ENCODE measurements around the gene CYP2W1. TPM values are rescaled to one million over a fixed set of nuclear protein-coding genes. Genes with fewer than 3 reads are reported as not detected.

CYP2W1 gene
- polyA plus RNA-seq, 1 donor (not counting 4 experiments of a cell fraction or from before 2014, with no cell fraction given) = 0.05 TPM

DNA sequence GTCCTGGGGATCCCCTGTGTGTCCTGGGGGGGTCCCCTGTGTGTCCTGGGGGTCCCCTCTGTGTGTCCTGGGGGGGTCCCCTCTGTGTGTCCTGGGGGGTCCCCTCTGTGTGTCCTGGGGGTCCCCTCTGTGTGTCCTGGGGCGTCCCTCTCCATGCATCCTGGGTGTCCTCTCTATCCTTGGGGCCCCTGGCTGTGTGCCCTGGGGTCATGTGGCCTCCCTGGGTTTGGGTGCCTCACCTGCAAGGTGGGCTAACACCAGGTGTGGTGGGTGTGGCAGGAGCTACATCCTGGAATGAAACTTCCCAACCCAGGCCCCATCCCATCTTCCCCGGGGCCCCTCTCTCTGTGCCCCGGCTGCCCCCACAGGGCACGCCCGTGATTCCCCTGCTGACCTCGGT is 4.9 kb downstream of the CYP2W1 start:
- H3K9me3 ChIP-seq (ENCODE audit: control insufficient read depth, low read depth, low read length) = no peaks in the 10 kb centered on the region
- H3K4me3 ChIP-seq (ENCODE audit: control insufficient read depth in 2 of 3, extremely low read depth in 1 of 3, insufficient read depth in 2 of 3, low read depth in 1 of 3, low read length in 3 of 3) = no peak overlapping the region
- dilution Hi-C loops (cut with MboI; ENCODE audit: extremely low pct_ligation_motif_present, low sequenced_read_pairs) = no loop called here
- H3K36me3 ChIP-seq (ENCODE audit: control insufficient read depth in 2 of 2, extremely low read depth in 1 of 2, insufficient read depth in 2 of 2, low read length in 2 of 2) = no peaks in the 10 kb centered on the region
- no peaks in the 10 kb centered on the region for H3K4me1 ChIP-seq (ENCODE audit: control insufficient read depth, extremely low read depth, insufficient read depth, low read length)
- H3K4me2 ChIP-seq (ENCODE audit: control insufficient read depth, extremely low read depth, insufficient read depth, low read depth, low read length) = no peak overlapping the region
- H3K27ac ChIP-seq (ENCODE audit: control insufficient read depth, insufficient read depth, low read length) = no peak overlapping the region
- peaks cover 47% of the 10 kb centered on the region for H3K27me3 ChIP-seq (ENCODE audit: control insufficient read depth, extremely low read depth, insufficient read depth, low read length)
- no peaks in the 10 kb centered on the region for H3K79me2 ChIP-seq (ENCODE audit: control insufficient read depth, insufficient read depth, low read length)
- TF ChIP-seq, protein P1, sequence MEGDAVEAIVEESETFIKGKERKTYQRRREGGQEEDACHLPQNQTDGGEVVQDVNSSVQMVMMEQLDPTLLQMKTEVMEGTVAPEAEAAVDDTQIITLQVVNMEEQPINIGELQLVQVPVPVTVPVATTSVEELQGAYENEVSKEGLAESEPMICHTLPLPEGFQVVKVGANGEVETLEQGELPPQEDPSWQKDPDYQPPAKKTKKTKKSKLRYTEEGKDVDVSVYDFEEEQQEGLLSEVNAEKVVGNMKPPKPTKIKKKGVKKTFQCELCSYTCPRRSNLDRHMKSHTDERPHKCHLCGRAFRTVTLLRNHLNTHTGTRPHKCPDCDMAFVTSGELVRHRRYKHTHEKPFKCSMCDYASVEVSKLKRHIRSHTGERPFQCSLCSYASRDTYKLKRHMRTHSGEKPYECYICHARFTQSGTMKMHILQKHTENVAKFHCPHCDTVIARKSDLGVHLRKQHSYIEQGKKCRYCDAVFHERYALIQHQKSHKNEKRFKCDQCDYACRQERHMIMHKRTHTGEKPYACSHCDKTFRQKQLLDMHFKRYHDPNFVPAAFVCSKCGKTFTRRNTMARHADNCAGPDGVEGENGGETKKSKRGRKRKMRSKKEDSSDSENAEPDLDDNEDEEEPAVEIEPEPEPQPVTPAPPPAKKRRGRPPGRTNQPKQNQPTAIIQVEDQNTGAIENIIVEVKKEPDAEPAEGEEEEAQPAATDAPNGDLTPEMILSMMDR (optimal IDR thresholded peaks at IDR 0.05 in 1 of 3, IDR thresholded peaks at IDR 0.05 in 1 of 3, conservative IDR thresholded peaks at IDR 0.05 in 1 of 3; ENCODE audit: extremely low read depth in 1 of 3, insufficient read depth in 2 of 3, low read length in 3 of 3) = no peak
- no peak for TF ChIP-seq EZH2 (IDR thresholded peaks at IDR 0.05; ENCODE audit: low read length)
- no peak for DNase-seq (ENCODE audit: low read depth, low spot score)
- H2AFZ ChIP-seq (ENCODE audit: control insufficient read depth, low read length) = no peak overlapping the region
- no peaks in the 10 kb centered on the region for H3K9me1 ChIP-seq (ENCODE audit: control insufficient read depth, extremely low read depth, insufficient read depth, low read length)
- no peaks in the 10 kb centered on the region for H4K20me1 ChIP-seq (ENCODE audit: control insufficient read depth, extremely low read depth, insufficient read depth, low read length)
- no peak overlapping the region for H3K9ac ChIP-seq (ENCODE audit: control insufficient read depth, extremely low read depth, insufficient read depth, low read length)
- FAIRE-seq = no peak

DNA sequence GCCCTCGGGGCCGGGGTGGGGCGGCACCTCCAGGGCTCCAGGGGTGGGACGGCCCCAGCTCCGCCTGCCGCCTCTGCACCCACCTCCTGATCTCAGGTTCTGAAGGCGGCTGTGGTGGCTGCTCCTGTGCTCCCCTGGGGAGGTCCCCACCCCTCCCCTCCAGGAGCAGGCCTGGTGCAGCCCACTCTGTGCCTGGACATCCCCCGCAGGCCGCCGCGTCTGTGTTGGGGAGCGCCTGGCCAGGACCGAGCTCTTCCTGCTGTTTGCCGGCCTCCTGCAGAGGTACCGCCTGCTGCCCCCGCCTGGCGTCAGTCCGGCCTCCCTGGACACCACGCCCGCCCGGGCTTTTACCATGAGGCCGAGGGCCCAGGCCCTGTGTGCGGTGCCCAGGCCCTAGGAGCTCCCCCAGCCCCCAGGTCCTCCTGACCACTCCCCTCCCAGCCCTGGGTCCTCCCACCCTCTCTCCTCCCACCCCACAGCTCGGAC is 5.5 kb downstream of the CYP2W1 start:
- no peak overlapping the region for H3K9ac ChIP-seq (ENCODE audit: control insufficient read depth, extremely low read depth, insufficient read depth, low read length)
- no peak overlapping the region for H3K4me2 ChIP-seq (ENCODE audit: control insufficient read depth, extremely low read depth, insufficient read depth, low read depth, low read length)
- H3K4me1 ChIP-seq (ENCODE audit: control insufficient read depth, extremely low read depth, insufficient read depth, low read length) = no peaks in the 10 kb centered on the region
- H3K36me3 ChIP-seq (ENCODE audit: control insufficient read depth in 2 of 2, extremely low read depth in 1 of 2, insufficient read depth in 2 of 2, low read length in 2 of 2) = no peaks in the 10 kb centered on the region
- DNase-seq (ENCODE audit: low read depth, low spot score) (no peak), FAIRE-seq (no peak)
- no peaks in the 10 kb centered on the region for H3K79me2 ChIP-seq (ENCODE audit: control insufficient read depth, insufficient read depth, low read length)
- H4K20me1 ChIP-seq (ENCODE audit: control insufficient read depth, extremely low read depth, insufficient read depth, low read length) = no peaks in the 10 kb centered on the region
- no peak overlapping the region for H3K27ac ChIP-seq (ENCODE audit: control insufficient read depth, insufficient read depth, low read length)
- dilution Hi-C loops (cut with MboI; ENCODE audit: extremely low pct_ligation_motif_present, low sequenced_read_pairs) = no loop called here
- no peaks in the 10 kb centered on the region for H3K9me3 ChIP-seq (ENCODE audit: control insufficient read depth, low read depth, low read length)
- H2AFZ ChIP-seq (ENCODE audit: control insufficient read depth, low read length) = no peak overlapping the region
- TF ChIP-seq, protein P1 (optimal IDR thresholded peaks at IDR 0.05 in 1 of 3, IDR thresholded peaks at IDR 0.05 in 1 of 3, conservative IDR thresholded peaks at IDR 0.05 in 1 of 3; ENCODE audit: extremely low read depth in 1 of 3, insufficient read depth in 2 of 3, low read length in 3 of 3) = no peak
- TF ChIP-seq EZH2 (IDR thresholded peaks at IDR 0.05; ENCODE audit: low read length) = no peak
- H3K4me3 ChIP-seq (ENCODE audit: control insufficient read depth in 2 of 3, extremely low read depth in 1 of 3, insufficient read depth in 2 of 3, low read depth in 1 of 3, low read length in 3 of 3) = no peak overlapping the region
- H3K27me3 ChIP-seq (ENCODE audit: control insufficient read depth, extremely low read depth, insufficient read depth, low read length) = peaks cover 43% of the 10 kb centered on the region
- H3K9me1 ChIP-seq (ENCODE audit: control insufficient read depth, extremely low read depth, insufficient read depth, low read length) = no peaks in the 10 kb centered on the region
